Activated CD8-positive, alpha-beta T cell treated with anti-CD3 and anti-CD28 coated beads, Interleukin-2, amount 10 ng/mL, durations not matched to agents 7 days and 5 days (primary cell): Measurements from ENCODE around the gene CYRIA. TPM values are rescaled to one million over a fixed set of nuclear protein-coding genes. Genes with fewer than 3 reads are reported as not detected.

Source experiments
- ATAC-seq: fragments of 150-1000 bp; cut with Tn5 transposase; one replicate; pipeline ENCODE4 v1.10.0; 2021; ENCODE audit warnings: moderate library complexity
- CTCF ChIA-PET: fragments of 350-600 bp; sonication (Branson Sonifier 250); formaldehyde crosslinking; loops from one replicate; lab custom pipeline; 2021; ENCODE audit warnings: antibody characterized with exemption; lab: Charles Lee
- POLR2A ChIA-PET: fragments of 350-600 bp; sonication (Branson Sonifier 250); formaldehyde crosslinking; loops from one replicate; lab custom pipeline; 2021; ENCODE audit warnings: antibody characterized with exemption; lab: Charles Lee
- DNase-seq: peaks from one replicate; pipeline ENCODE4 v3.0.0-alpha.2; 2020
- H3K27ac Mint-ChIP-seq: one replicate; pipeline ENCODE4 v1.8.0; 2021; ENCODE audit warnings: mild to moderate bottlenecking, mixed read lengths
- H3K27me3 Mint-ChIP-seq: one replicate; pipeline ENCODE4 v1.8.0; 2021; ENCODE audit warnings: low read depth, mixed read lengths
- H3K36me3 Mint-ChIP-seq: one replicate; pipeline ENCODE4 v1.8.0; 2021; ENCODE audit warnings: low read depth, mixed read lengths
- H3K4me1 Mint-ChIP-seq: one replicate; pipeline ENCODE4 v1.8.0; 2021; ENCODE audit warnings: low read depth, mixed read lengths
- H3K4me3 Mint-ChIP-seq: one replicate; pipeline ENCODE4 v1.8.0; 2021; ENCODE audit warnings: mild to moderate bottlenecking, mixed read lengths
- H3K9me3 Mint-ChIP-seq: one replicate; pipeline ENCODE4 v1.8.0; 2022; ENCODE audit warnings: mixed read lengths; ENCODE audit not compliant: insufficient read depth
- total RNA-seq, 2 experiments: library from RNA; stranded (reverse); gene quantifications; one replicate each; pipeline ENCODE4 v1.2.3, GENCODE V29; 2021

Gene CYRIA
- total RNA-seq, 2 experiments from 2014 or later = 0.78 to 0.84 TPM

- ChIA-PET POLR2A (no interaction called here), CTCF (no interaction called here)
- no peaks in the 10 kb centered on the region for H3K9me3 Mint-ChIP-seq
- ATAC-seq (no peak), DNase-seq (no peak)
- no peaks in the 10 kb centered on the region for H3K4me1 Mint-ChIP-seq
- H3K4me3 Mint-ChIP-seq = no peak overlapping the region
- H3K27ac Mint-ChIP-seq = no peak overlapping the region
- peaks cover 4% of the 10 kb centered on the region for H3K27me3 Mint-ChIP-seq
- H3K36me3 Mint-ChIP-seq = no peaks in the 10 kb centered on the region
These were observed 9.6 kb downstream of the CYRIA start for GRCh38 chr2:16655905-16656642.

DNA sequence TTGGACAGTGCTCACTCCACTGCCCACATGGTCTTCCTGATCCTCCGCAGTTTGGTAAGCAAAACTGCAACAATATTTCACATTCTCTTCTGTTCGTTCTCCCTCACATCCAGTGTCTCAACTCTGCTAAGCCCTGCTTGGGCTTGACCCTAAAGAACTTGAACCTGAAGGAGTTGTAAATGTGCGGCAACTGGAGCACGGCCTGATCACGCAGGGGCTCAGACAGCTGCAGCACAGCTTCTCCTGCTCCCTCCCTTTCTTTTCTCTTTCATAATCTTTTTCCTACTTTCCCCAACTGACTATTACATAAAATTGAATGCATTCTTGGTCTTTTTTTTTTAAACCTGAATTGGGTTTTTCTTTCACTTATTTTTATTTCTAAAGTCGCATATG, 10.2 kb downstream of the CYRIA start:
- DNase-seq = no peak
- H3K9me3 Mint-ChIP-seq = no peaks in the 10 kb centered on the region
- no peaks in the 10 kb centered on the region for H3K36me3 Mint-ChIP-seq
- no peak for ATAC-seq
- no peaks in the 10 kb centered on the region for H3K4me1 Mint-ChIP-seq
- peaks cover 4% of the 10 kb centered on the region for H3K27me3 Mint-ChIP-seq
- no peak overlapping the region for H3K4me3 Mint-ChIP-seq
- no peak overlapping the region for H3K27ac Mint-ChIP-seq
- ChIA-PET POLR2A (interaction anchor here (0.6 to 1.1 kb wide), 3 partner anchors 8 to 28 kb away, joined by 3 to 5 read pairs (median 3); partner anchors contain the start of gene CYRIA), CTCF (no interaction called here)

- DNase-seq (no peak), ATAC-seq (no peak)
- H3K27ac Mint-ChIP-seq = no peak overlapping the region
- H3K27me3 Mint-ChIP-seq = peaks cover 4% of the 10 kb centered on the region
- no peak overlapping the region for H3K4me3 Mint-ChIP-seq
- no peaks in the 10 kb centered on the region for H3K36me3 Mint-ChIP-seq
- ChIA-PET POLR2A (interaction anchor here (0.6 to 1.1 kb wide), 3 partner anchors 9 to 29 kb away, joined by 3 to 5 read pairs (median 3); partner anchors contain the start of gene CYRIA), CTCF (interaction anchor here (1.6 kb wide), 1 partner anchor 46 kb away, joined by 6 read pairs; no protein-coding TSS in a partner anchor)
- H3K4me1 Mint-ChIP-seq = no peaks in the 10 kb centered on the region
- no peaks in the 10 kb centered on the region for H3K9me3 Mint-ChIP-seq
These were observed 10.7 kb downstream of the CYRIA start for GRCh38 chr2:16654833-16655444.

DNA sequence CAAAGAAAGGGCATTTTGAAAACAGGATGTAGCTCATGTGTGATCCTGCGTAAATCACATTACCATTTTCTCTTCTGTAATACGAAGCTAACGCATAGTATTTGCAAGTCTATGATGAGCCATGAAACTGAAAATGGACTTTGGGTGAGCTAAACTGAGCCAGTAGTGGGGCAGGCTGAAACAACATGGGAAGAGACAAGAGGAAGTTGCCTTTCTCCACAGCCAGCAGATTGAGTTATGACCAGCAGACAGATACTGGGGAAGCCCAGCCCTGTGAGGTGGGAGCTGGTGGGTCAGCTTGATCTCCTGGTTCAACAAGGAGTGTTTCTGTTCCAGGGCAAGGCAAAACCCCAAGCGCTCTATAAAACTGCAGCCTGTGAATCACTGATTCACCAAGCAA, 11.8 kb downstream of the CYRIA start:
- CTCF ChIA-PET = interaction anchor here (1.6 kb wide), 1 partner anchor 45 kb away, joined by 6 read pairs; no protein-coding TSS in a partner anchor
- H3K27ac Mint-ChIP-seq = no peak overlapping the region
- DNase-seq = no peak
- H3K9me3 Mint-ChIP-seq = no peaks in the 10 kb centered on the region
- H3K27me3 Mint-ChIP-seq = peaks cover 3% of the 10 kb centered on the region
- POLR2A ChIA-PET = no interaction called here
- no peak overlapping the region for H3K4me3 Mint-ChIP-seq
- H3K4me1 Mint-ChIP-seq = no peaks in the 10 kb centered on the region
- no peak for ATAC-seq
- H3K36me3 Mint-ChIP-seq = no peaks in the 10 kb centered on the region

DNA sequence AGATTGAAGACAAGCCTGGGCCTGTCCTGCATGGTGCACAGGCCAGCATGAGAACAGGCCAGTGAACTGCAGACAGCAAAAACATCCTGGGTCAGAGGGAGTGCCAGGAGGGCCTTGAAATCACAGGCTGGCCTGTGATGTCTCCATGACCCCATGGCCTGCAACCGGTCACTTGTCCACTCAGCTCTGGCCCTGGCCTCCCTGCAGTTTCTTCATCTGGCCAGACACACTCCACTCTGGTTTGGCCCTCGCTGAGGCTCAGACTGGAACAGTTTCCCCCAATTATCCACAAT, 12.6 kb downstream of the CYRIA start:
- ATAC-seq (no peak), DNase-seq (no peak)
- ChIA-PET CTCF (no interaction called here), POLR2A (no interaction called here)
- H3K27ac Mint-ChIP-seq = no peak overlapping the region
- no peaks in the 10 kb centered on the region for H3K27me3 Mint-ChIP-seq
- no peaks in the 10 kb centered on the region for H3K4me1 Mint-ChIP-seq
- no peaks in the 10 kb centered on the region for H3K9me3 Mint-ChIP-seq
- H3K36me3 Mint-ChIP-seq = no peaks in the 10 kb centered on the region
- no peak overlapping the region for H3K4me3 Mint-ChIP-seq

GRCh38 chr2:16652296-16653082, 13.1 kb downstream of the CYRIA start:
- no peak overlapping the region for H3K27ac Mint-ChIP-seq
- peaks cover 2% of the 10 kb centered on the region for H3K27me3 Mint-ChIP-seq
- ChIA-PET CTCF (no interaction called here), POLR2A (no interaction called here)
- H3K9me3 Mint-ChIP-seq = no peaks in the 10 kb centered on the region
- H3K4me3 Mint-ChIP-seq = no peak overlapping the region
- DNase-seq = no peak
- no peaks in the 10 kb centered on the region for H3K4me1 Mint-ChIP-seq
- no peaks in the 10 kb centered on the region for H3K36me3 Mint-ChIP-seq
- no peak for ATAC-seq

GRCh38 chr2:16650287-16651249, 15.1 kb downstream of the CYRIA start:
- CTCF ChIA-PET = interaction anchor here (1.0 kb wide), 1 partner anchor 42 kb away, joined by 3 read pairs; no protein-coding TSS in a partner anchor
- H3K4me1 Mint-ChIP-seq = no peaks in the 10 kb centered on the region
- no peak overlapping the region for H3K4me3 Mint-ChIP-seq
- no peak overlapping the region for H3K27ac Mint-ChIP-seq
- POLR2A ChIA-PET = no interaction called here
- no peaks in the 10 kb centered on the region for H3K36me3 Mint-ChIP-seq
- no peaks in the 10 kb centered on the region for H3K9me3 Mint-ChIP-seq
- ATAC-seq = no peak
- H3K27me3 Mint-ChIP-seq = peaks cover 2% of the 10 kb centered on the region
- DNase-seq = no peak

DNA sequence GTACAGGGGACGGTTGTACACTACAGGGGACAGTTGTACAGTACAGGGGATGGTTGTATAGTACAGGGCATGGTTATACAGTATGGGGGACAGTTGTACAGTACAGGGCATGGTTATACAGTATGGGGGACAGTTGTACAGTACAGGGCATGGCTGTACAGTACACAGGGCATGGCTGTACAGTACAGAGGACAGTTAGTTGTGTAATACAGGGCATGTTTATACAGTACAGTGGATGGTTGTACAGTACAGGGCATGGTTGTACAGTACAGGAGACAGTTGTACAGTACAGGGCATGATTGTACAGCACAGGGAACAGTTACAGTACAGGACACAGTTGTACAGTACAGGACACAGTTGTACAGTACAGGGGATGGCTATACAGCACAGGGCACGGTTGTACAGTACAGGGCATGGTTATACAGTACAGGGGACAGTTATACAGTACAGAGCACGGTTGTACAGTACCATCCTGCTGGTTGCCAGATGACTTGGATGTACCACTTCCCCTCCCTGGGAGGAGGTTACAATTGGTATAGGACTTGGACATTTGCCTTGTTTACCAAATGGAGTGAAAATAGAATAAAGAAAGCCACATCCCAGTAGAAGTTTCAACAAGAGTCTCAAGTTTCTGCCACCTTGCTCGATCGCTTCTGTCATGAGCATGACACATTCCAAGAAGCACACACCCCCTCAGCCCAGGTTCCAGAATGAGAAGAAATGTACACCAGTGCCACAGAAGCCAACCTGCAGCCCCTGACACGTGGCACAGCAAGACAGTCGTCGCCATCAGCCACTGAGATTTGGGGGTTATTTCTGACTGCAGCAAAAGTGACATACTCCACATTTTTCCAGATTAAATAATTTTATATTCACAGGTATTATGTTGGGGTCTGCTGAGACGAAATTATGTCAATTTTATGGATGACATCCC, 16.0 kb downstream of the CYRIA start:
- no peaks in the 10 kb centered on the region for H3K9me3 Mint-ChIP-seq
- DNase-seq = no peak
- CTCF ChIA-PET = no interaction called here
- peaks cover 2% of the 10 kb centered on the region for H3K27me3 Mint-ChIP-seq
- no peaks in the 10 kb centered on the region for H3K36me3 Mint-ChIP-seq
- H3K4me1 Mint-ChIP-seq = no peaks in the 10 kb centered on the region
- no peak overlapping the region for H3K4me3 Mint-ChIP-seq
- POLR2A ChIA-PET = no interaction called here
- ATAC-seq = no peak
- H3K27ac Mint-ChIP-seq = no peak overlapping the region

GRCh38 chr2:16647992-16648617, 17.5 kb downstream of the CYRIA start:
- Mint-ChIP-seq H3K4me3 (no peak overlapping the region), H3K9me3 (no peaks in the 10 kb centered on the region), H3K27me3 (peaks cover 2% of the 10 kb centered on the region), H3K4me1 (no peaks in the 10 kb centered on the region), H3K36me3 (no peaks in the 10 kb centered on the region), H3K27ac (no peak overlapping the region)
- ChIA-PET CTCF (no interaction called here), POLR2A (no interaction called here)
- no peak for DNase-seq
- ATAC-seq = no peak

GRCh38 chr2:16645775-16646559, 19.7 kb downstream of the CYRIA start:
- no peaks in the 10 kb centered on the region for H3K4me1 Mint-ChIP-seq

More at GRCh38 chr2:16645775-16646559, 19.7 kb downstream of the CYRIA start:
- Mint-ChIP-seq H3K27ac (no peak overlapping the region), H3K9me3 (no peaks in the 10 kb centered on the region), H3K36me3 (no peaks in the 10 kb centered on the region), H3K4me3 (no peak overlapping the region), H3K27me3 (peaks cover 2% of the 10 kb centered on the region)
- ATAC-seq (no peak), DNase-seq (no peak)
- ChIA-PET CTCF (no interaction called here), POLR2A (no interaction called here)
